Activated naive CD8-positive, alpha-beta T cell (primary cell): Measurements from ENCODE around the gene SLC16A2.
A peak's percentile ranks its signal among the peaks of the same experiment; 100 is the strongest.

Source experiments
- H3K27ac Mint-ChIP-seq: one replicate; pipeline ENCODE4 v1.8.0; 2021; ENCODE audit warnings: mixed read lengths
- H3K27me3 Mint-ChIP-seq: one replicate; pipeline ENCODE4 v1.8.0; 2021; ENCODE audit warnings: mixed read lengths
- H3K36me3 Mint-ChIP-seq: one replicate; pipeline ENCODE4 v1.8.0; 2021; ENCODE audit warnings: mixed read lengths
- H3K4me1 Mint-ChIP-seq: one replicate; pipeline ENCODE4 v1.8.0; 2021; ENCODE audit warnings: low read depth, mixed read lengths
- H3K4me3 Mint-ChIP-seq: one replicate; pipeline ENCODE4 v1.8.0; 2021; ENCODE audit warnings: mild to moderate bottlenecking, mixed read lengths
- H3K9me3 Mint-ChIP-seq: one replicate; pipeline ENCODE4 v1.8.0; 2021; ENCODE audit warnings: low read depth, mixed read lengths

SLC16A2 gene

GRCh38 chrX:74421036-74421739 is at the start of gene SLC16A2:
SLC16A2 (plus strand) TSS chrX:74421493; CDS start chrX:74421638, 145 bp downstream.
- H3K9me3 Mint-ChIP-seq: no peaks in the 10 kb centered on the region
- peaks cover 6% of the 10 kb centered on the region for H3K27me3 Mint-ChIP-seq
- H3K4me3 Mint-ChIP-seq: peak within 1 kb of the TSS; percentile 87
- peaks cover 10% of the 10 kb centered on the region for H3K4me1 Mint-ChIP-seq
- H3K36me3 Mint-ChIP-seq: no peaks in the 10 kb centered on the region
- no peak within 1 kb of the TSS for H3K27ac Mint-ChIP-seq

DNA sequence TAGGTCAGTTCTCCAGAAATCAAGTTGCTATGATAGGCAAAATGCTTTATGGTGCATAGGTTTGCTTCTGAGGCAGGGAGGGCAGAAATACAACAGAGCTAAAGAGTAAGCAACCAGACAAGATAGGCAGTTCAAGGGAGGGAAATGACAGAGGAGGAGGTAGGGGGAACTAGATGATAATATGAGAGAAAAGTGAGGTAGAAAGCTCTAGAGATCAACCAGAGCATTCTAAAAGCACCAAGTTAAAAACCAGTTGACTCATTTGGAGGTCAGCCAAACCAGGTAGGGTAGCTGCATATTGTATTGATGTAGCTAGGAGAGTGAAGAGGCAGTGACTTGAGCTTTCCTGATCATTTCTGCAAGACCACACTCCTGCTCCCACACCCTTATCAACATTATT is 49.0 kb upstream of the SLC16A2 start:
- Mint-ChIP-seq H3K27ac (no peak overlapping the region), H3K27me3 (no peaks in the 10 kb centered on the region), H3K36me3 (no peaks in the 10 kb centered on the region), H3K9me3 (no peaks in the 10 kb centered on the region), H3K4me1 (no peaks in the 10 kb centered on the region), H3K4me3 (no peak overlapping the region)

- no peaks in the 10 kb centered on the region for H3K9me3 Mint-ChIP-seq
- no peaks in the 10 kb centered on the region for H3K36me3 Mint-ChIP-seq
- H3K4me3 Mint-ChIP-seq: no peak overlapping the region
- no peak overlapping the region for H3K27ac Mint-ChIP-seq
- no peaks in the 10 kb centered on the region for H3K27me3 Mint-ChIP-seq
- H3K4me1 Mint-ChIP-seq: no peaks in the 10 kb centered on the region
These were observed 44.0 kb upstream of the SLC16A2 start for GRCh38 chrX:74377282-74377681.

DNA sequence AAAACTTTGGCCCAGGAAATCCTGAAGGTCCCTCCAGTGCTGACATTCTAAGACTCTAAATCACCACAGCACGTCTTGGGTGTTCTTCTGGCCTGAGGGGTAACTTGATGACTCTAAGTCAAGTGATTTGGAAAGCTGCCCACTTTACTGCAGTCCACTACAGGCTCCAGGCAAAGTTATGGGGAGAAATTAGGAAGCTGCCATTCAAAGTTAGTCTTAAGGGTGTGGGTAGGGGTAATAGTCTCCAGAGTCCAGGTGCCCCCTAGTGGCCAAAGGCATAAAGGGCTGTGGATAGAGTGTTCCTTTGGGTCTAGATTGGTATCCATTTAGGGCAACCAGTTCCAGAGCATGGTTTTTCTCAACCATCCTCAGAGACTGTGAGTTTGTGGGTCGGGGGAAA is 38.7 kb upstream of the SLC16A2 start:
- no peaks in the 10 kb centered on the region for H3K4me1 Mint-ChIP-seq
- H3K27ac Mint-ChIP-seq: no peak overlapping the region
- peaks cover 2% of the 10 kb centered on the region for H3K27me3 Mint-ChIP-seq
- no peaks in the 10 kb centered on the region for H3K9me3 Mint-ChIP-seq
- H3K4me3 Mint-ChIP-seq: no peak overlapping the region
- no peaks in the 10 kb centered on the region for H3K36me3 Mint-ChIP-seq

GRCh38 chrX:74383611-74384010 is 37.7 kb upstream of the SLC16A2 start:
- Mint-ChIP-seq H3K9me3 (no peaks in the 10 kb centered on the region), H3K27ac (no peak overlapping the region), H3K36me3 (no peaks in the 10 kb centered on the region), H3K27me3 (peaks cover 2% of the 10 kb centered on the region), H3K4me1 (no peaks in the 10 kb centered on the region), H3K4me3 (no peak overlapping the region)

- Mint-ChIP-seq H3K4me3 (no peak overlapping the region), H3K27me3 (peaks cover 3% of the 10 kb centered on the region), H3K4me1 (no peaks in the 10 kb centered on the region), H3K9me3 (no peaks in the 10 kb centered on the region), H3K36me3 (no peaks in the 10 kb centered on the region), H3K27ac (no peak overlapping the region)
These were observed 32.1 kb upstream of the SLC16A2 start for GRCh38 chrX:74389016-74389722.

DNA sequence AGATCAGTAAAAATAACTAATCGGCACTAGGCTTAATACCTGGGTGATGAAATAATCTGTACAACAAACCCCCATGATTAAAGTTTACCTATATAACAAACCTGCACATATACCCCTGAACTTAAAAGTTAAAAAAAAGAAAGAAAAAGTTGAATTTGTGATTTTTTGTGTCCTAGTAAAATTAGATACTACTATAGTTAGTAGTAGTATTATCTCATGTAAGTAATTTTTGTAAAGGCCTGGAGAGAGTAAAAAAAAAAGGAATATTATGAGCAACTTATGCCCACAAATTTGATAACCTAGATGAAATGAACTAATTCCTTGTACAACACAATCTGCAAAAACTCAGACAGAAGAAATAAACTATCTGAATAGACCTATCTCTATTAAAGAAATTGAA is 25.7 kb upstream of the SLC16A2 start:
- Mint-ChIP-seq H3K27me3 (peaks cover 2% of the 10 kb centered on the region), H3K27ac (no peak overlapping the region), H3K36me3 (no peaks in the 10 kb centered on the region), H3K4me1 (no peaks in the 10 kb centered on the region), H3K9me3 (no peaks in the 10 kb centered on the region), H3K4me3 (no peak overlapping the region)

- no peak overlapping the region for H3K27ac Mint-ChIP-seq
- H3K4me1 Mint-ChIP-seq: no peaks in the 10 kb centered on the region
- H3K27me3 Mint-ChIP-seq: no peaks in the 10 kb centered on the region
- no peaks in the 10 kb centered on the region for H3K9me3 Mint-ChIP-seq
- no peaks in the 10 kb centered on the region for H3K36me3 Mint-ChIP-seq
- H3K4me3 Mint-ChIP-seq: no peak overlapping the region
These were observed 15.3 kb upstream of the SLC16A2 start for GRCh38 chrX:74405973-74406489.

GRCh38 chrX:74408304-74408703 is 13.0 kb upstream of the SLC16A2 start:
- Mint-ChIP-seq H3K4me1 (no peaks in the 10 kb centered on the region), H3K4me3 (no peak overlapping the region), H3K27me3 (no peaks in the 10 kb centered on the region), H3K36me3 (no peaks in the 10 kb centered on the region), H3K27ac (no peak overlapping the region), H3K9me3 (no peaks in the 10 kb centered on the region)

- Mint-ChIP-seq H3K4me3 (peak overlapping the region; percentile 87), H3K27me3 (peaks cover 6% of the 10 kb centered on the region), H3K9me3 (no peaks in the 10 kb centered on the region), H3K36me3 (no peaks in the 10 kb centered on the region), H3K27ac (no peak overlapping the region), H3K4me1 (peaks cover 10% of the 10 kb centered on the region)
These were observed 1.5 kb upstream of the SLC16A2 start for GRCh38 chrX:74419864-74420195.

- H3K4me3 Mint-ChIP-seq: peak overlapping the region; percentile 87
- peaks cover 10% of the 10 kb centered on the region for H3K4me1 Mint-ChIP-seq
- no peaks in the 10 kb centered on the region for H3K36me3 Mint-ChIP-seq
- H3K27ac Mint-ChIP-seq: no peak overlapping the region
- H3K9me3 Mint-ChIP-seq: no peaks in the 10 kb centered on the region
- H3K27me3 Mint-ChIP-seq: peaks cover 6% of the 10 kb centered on the region
These were observed 877 bp upstream of the SLC16A2 start for GRCh38 chrX:74420196-74421035.

GRCh38 chrX:74421740-74422352 is 553 bp downstream of the SLC16A2 start:
- Mint-ChIP-seq H3K4me1 (peaks cover 10% of the 10 kb centered on the region), H3K36me3 (no peaks in the 10 kb centered on the region), H3K4me3 (peak overlapping the region; percentile 75), H3K9me3 (no peaks in the 10 kb centered on the region), H3K27ac (no peak overlapping the region), H3K27me3 (peaks cover 2% of the 10 kb centered on the region)

GRCh38 chrX:74422576-74423288 is 1.4 kb downstream of the SLC16A2 start:
- Mint-ChIP-seq H3K27me3 (no peaks in the 10 kb centered on the region), H3K36me3 (no peaks in the 10 kb centered on the region), H3K27ac (no peak overlapping the region), H3K4me3 (peak overlapping the region; percentile 75), H3K4me1 (peaks cover 10% of the 10 kb centered on the region), H3K9me3 (no peaks in the 10 kb centered on the region)

- Mint-ChIP-seq H3K4me3 (no peak overlapping the region), H3K27ac (no peak overlapping the region), H3K9me3 (no peaks in the 10 kb centered on the region), H3K27me3 (no peaks in the 10 kb centered on the region), H3K4me1 (peaks cover 10% of the 10 kb centered on the region), H3K36me3 (no peaks in the 10 kb centered on the region)
These were observed 2.2 kb downstream of the SLC16A2 start for GRCh38 chrX:74423289-74423998.
